GM23338 (cell line): ENCODE measurements around the gene UBE2I. TPM values are rescaled to one million over a fixed set of nuclear protein-coding genes. Genes with fewer than 3 reads are reported as not detected.

Experiments used
- CREB1 ChIP-seq: fragments of 250-450 bp; sonication (Bioruptor Pico); IDR thresholded peaks from 2 replicates; pipeline ENCODE4 v1.5.0; 2020; ENCODE audit warnings: low read depth, mild to moderate bottlenecking, moderate library complexity
- EZH2 ChIP-seq: fragments of 200-600 bp; sonication (generic); IDR thresholded peaks from one replicate; pipeline ENCODE4 v1.8.0; 2017; ENCODE audit warnings: antibody characterized with exemption, mild to moderate bottlenecking, low read depth; ENCODE audit not compliant: unreplicated experiment
- EZH2phosphoT487 ChIP-seq: fragments of 200-600 bp; sonication (generic); IDR thresholded peaks from one replicate; pipeline ENCODE4 v1.8.1; 2018; ENCODE audit warnings: antibody characterized with exemption; ENCODE audit not compliant: unreplicated experiment
- NANOG ChIP-seq: IDR thresholded peaks from 2 replicates; pipeline ENCODE4 v1.6.1; 2016; ENCODE audit warnings: antibody characterized with exemption, borderline replicate concordance
- REST ChIP-seq: IDR thresholded peaks from one replicate; pipeline ENCODE4 v1.6.1; 2018; ENCODE audit warnings: antibody characterized with exemption; ENCODE audit not compliant: unreplicated experiment
- ZNF462 ChIP-seq: fragments of 250-450 bp; sonication (Bioruptor Pico); IDR thresholded peaks from 2 replicates; pipeline ENCODE4 v1.5.0; 2020; ENCODE audit warnings: mild to moderate bottlenecking, moderate library complexity
- polyA plus RNA-seq: library from polyadenylated mRNA; unstranded; fragments of >200 nt; fragmentation: Nextera tagmentation; extraction: Ambion mirVana; gene quantifications from 2 replicates; pipeline ENCODE4 v1.2.1, GENCODE V29; 2016
- total RNA-seq: library from RNA; depleted of rRNA; stranded (reverse); fragments of >200 nt; shearing (Covaris generic); gene quantifications from 2 replicates; pipeline ENCODE4 v1.2.3, GENCODE V29; 2014

UBE2I gene
- total and polyA plus RNA-seq, 2 experiments from 2014 or later, result 116 to 220 TPM

GRCh38 chr16:1337486-1337885, 28.1 kb downstream of the UBE2I start (continued):
- TF ChIP-seq ZNF462 (no peak), EZH2 (no peak), EZH2phosphoT487 (no peak), CREB1 (CRISPR knock-in tag) (no peak), NANOG (no peak), REST (no peak)
